Testis (tissue), 2 donors: ENCODE measurements around the gene DOC2A.

Experiments used
- CTCF ChIP-seq, 3 experiments: fragments of 450-650 bp in 2 of 3; fragments of 200-600 bp in 1 of 3; sonication (generic) in 1 of 3; IDR thresholded peaks; one replicate each; pipeline ENCODE4 v1.5.1; 2016 to 2019; ENCODE audit warnings: antibody characterized with exemption in 3 of 3, mild to moderate bottlenecking in 2 of 3, moderate library complexity in 1 of 3
- POLR2A ChIP-seq: fragments of 450-650 bp; IDR thresholded peaks from one replicate; pipeline ENCODE4 v1.6.1; 2017; ENCODE audit warnings: antibody characterized with exemption, mild to moderate bottlenecking, moderate library complexity

- TF ChIP-seq POLR2A, result no peak
- TF ChIP-seq CTCF (IDR thresholded peaks at IDR 0.05), result no peak
These were observed 20.1 kb upstream of the DOC2A start, which contains the start of gene TLCD3B for GRCh38 chr16:30030841-30031413.
